Measurements from ENCODE around the gene NAA40.

DNA sequence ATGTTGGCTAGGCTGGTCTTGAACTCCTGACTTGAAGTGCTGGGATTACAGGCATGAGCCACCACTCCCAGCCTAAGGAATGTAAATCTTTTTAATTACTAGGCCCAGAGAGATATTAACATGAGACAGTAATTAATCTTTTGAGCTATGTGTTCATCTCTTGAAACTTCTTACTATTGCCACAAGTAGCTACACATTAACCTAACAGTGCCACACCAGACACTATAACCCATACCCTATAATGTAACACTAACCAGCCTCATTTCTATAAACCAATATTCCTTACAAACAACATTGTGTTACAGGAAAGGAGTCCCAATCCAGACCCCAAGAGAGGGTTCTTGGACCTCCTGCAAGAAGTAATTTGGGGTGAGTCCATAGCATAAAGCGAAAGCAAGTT lies 27.6 kb downstream of the NAA40 start:
- TF ChIP-seq CTCF (conservative IDR thresholded peaks at IDR 0.05; ENCODE audit: low read depth in 2 of 2) (no peak), POLR2AphosphoS5 (IDR thresholded peaks at IDR 0.05; ENCODE audit: low read depth) (no peak), EZH2phosphoT487 (IDR thresholded peaks at IDR 0.05; ENCODE audit: unreplicated experiment) (no peak), CREB1 (CRISPR knock-in tag; IDR thresholded peaks at IDR 0.05; ENCODE audit: low read depth) (no peak)

All from GM23338 (cell line).